Neural progenitor cell (in vitro differentiated cells): Measurements from ENCODE around the gene TBC1D14. TPM values are rescaled to one million over a fixed set of nuclear protein-coding genes. Genes with fewer than 3 reads are reported as not detected.
A peak's percentile ranks its signal among the peaks of the same experiment; 100 is the strongest.

Experiments
- DNase-seq: peaks from one replicate; pipeline ENCODE4 v3.0.0-alpha.2; 2016; ENCODE audit warnings: low spot score
- H2AFZ ChIP-seq: fragments of 200-600 bp; sonication (generic); replicated peaks from 2 replicates; pipeline ENCODE4 v1.6.1; 2016; ENCODE audit warnings: antibody characterized with exemption
- H3F3A ChIP-seq: fragments of 200-600 bp; sonication (generic); 2 replicates; pipeline ENCODE4 v1.6.1; 2016; ENCODE audit warnings: antibody characterized with exemption, low read depth
- H3K27ac ChIP-seq: fragments of 200-600 bp; sonication (generic); 2 replicates; pipeline ENCODE4 v1.5.1; 2016; ENCODE audit warnings: mild to moderate bottlenecking
- H3K27me3 ChIP-seq: fragments of 200-600 bp; sonication (generic); 2 replicates; pipeline ENCODE4 v1.6.1; 2016; ENCODE audit warnings: mild to moderate bottlenecking, moderate library complexity
- H3K36me3 ChIP-seq: fragments of 200-600 bp; sonication (generic); 2 replicates; pipeline ENCODE4 v1.5.1; 2016
- H3K4me1 ChIP-seq: fragments of 200-600 bp; sonication (generic); 2 replicates; pipeline ENCODE4 v1.6.1; 2016; ENCODE audit warnings: mixed run types
- H3K4me2 ChIP-seq: fragments of 200-600 bp; sonication (generic); 2 replicates; pipeline ENCODE4 v1.6.1; 2016
- H3K4me3 ChIP-seq: fragments of 200-600 bp; sonication (generic); 2 replicates; pipeline ENCODE4 v1.5.1; 2016
- H3K79me2 ChIP-seq: fragments of 200-600 bp; sonication (generic); 2 replicates; pipeline ENCODE4 v1.6.1; 2016; ENCODE audit warnings: low read depth
- H3K9ac ChIP-seq: fragments of 200-600 bp; sonication (generic); 2 replicates; pipeline ENCODE4 v1.6.1; 2016
- H3K9me3 ChIP-seq: fragments of 200-600 bp; sonication (generic); 2 replicates; pipeline ENCODE4 v1.5.1; 2016; ENCODE audit warnings: low read depth
- H4K20me1 ChIP-seq: fragments of 200-600 bp; sonication (generic); 2 replicates; pipeline ENCODE4 v1.6.1; 2016; ENCODE audit warnings: low read depth
- H3K27ac Mint-ChIP-seq: 3 replicates; pipeline ENCODE4 v1.8.0; 2021; ENCODE audit warnings: mixed read lengths
- H3K27me3 Mint-ChIP-seq: 2 replicates; pipeline ENCODE4 v1.8.0; 2022; ENCODE audit warnings: low read depth, mild to moderate bottlenecking, inconsistent platforms, moderate library complexity, mixed read lengths; ENCODE audit not compliant: insufficient read depth
- H3K36me3 Mint-ChIP-seq: 3 replicates; pipeline ENCODE4 v1.8.0; 2021; ENCODE audit warnings: mixed read lengths
- H3K4me1 Mint-ChIP-seq: 3 replicates; pipeline ENCODE4 v1.8.0; 2021; ENCODE audit warnings: mixed read lengths
- H3K4me3 Mint-ChIP-seq: 3 replicates; pipeline ENCODE4 v1.8.0; 2021; ENCODE audit warnings: mild to moderate bottlenecking, moderate library complexity, mixed read lengths
- H3K9me3 Mint-ChIP-seq: 3 replicates; pipeline ENCODE4 v1.8.0; 2020; ENCODE audit warnings: mixed read lengths
- EZH2 ChIP-seq: fragments of 200-600 bp; sonication (generic); IDR thresholded peaks from 2 replicates; pipeline ENCODE4 v1.6.1; 2017; ENCODE audit warnings: antibody characterized with exemption, mild to moderate bottlenecking, moderate library complexity
- EZH2phosphoT487 ChIP-seq: fragments of 200-600 bp; sonication (generic); IDR thresholded peaks from 2 replicates; pipeline ENCODE4 v1.6.1; 2017; ENCODE audit warnings: antibody characterized with exemption
- total RNA-seq: library from RNA; depleted of rRNA; stranded (reverse); fragments of >200 nt; gene quantifications from 2 replicates; pipeline ENCODE4 v1.2.3, GENCODE V29; 2015; ENCODE audit warnings: low replicate concordance
- TF ChIP-seq, protein P1 (sequence below): fragments of 200-600 bp; sonication (generic); IDR thresholded peaks from 2 replicates; pipeline ENCODE4 v1.5.1; 2017; ENCODE audit warnings: antibody characterized with exemption, mild to moderate bottlenecking

TBC1D14 gene
- total RNA-seq, 1 donor from 2014 or later = 47.9 TPM

DNA sequence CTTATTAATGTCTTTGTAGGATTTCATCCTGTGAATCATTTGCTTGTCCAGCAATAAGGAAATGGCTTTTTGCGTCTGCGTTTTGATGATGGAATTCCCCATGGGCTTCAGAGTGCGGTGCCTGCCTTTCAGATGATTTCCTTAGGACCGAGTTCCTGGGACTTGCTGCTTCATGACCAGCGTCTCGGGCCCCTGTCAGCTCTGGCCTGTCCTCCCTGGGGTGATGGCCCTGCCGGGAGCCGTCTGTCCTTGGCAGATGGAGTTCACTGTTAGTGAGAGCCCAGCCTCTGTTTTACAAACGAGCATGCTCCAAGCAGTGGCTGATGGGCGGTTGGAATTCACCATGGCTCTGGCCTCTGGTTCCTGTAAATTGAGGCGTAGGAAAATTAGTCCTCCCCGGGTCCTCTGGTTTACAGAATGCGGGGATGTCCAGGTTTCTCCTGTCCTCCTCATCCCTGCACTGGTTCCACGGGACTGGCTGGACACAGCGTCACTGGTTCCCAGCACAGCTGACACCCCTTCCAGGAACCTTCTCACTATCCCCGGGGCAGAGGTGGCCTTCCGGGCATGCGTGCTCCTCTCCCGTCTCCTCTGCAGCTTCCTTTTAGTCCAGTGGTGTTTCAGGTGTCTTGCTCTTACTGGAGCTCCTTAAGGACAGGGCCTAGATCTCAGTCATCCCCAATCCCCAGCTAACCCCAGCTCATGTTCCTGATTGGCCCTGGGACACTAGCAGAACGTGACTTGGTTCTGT is 34.9 kb downstream of the TBC1D14 start:
- Mint-ChIP-seq H3K4me1 (peaks cover 57% of the 10 kb centered on the region), H3K27ac (peak overlapping the region; percentile 90), H3K27me3 (no peaks in the 10 kb centered on the region), H3K9me3 (peaks cover 5% of the 10 kb centered on the region), H3K36me3 (peaks cover 7% of the 10 kb centered on the region), H3K4me3 (no peak overlapping the region)
- TF ChIP-seq EZH2phosphoT487 = no peak
- TF ChIP-seq, protein P1, sequence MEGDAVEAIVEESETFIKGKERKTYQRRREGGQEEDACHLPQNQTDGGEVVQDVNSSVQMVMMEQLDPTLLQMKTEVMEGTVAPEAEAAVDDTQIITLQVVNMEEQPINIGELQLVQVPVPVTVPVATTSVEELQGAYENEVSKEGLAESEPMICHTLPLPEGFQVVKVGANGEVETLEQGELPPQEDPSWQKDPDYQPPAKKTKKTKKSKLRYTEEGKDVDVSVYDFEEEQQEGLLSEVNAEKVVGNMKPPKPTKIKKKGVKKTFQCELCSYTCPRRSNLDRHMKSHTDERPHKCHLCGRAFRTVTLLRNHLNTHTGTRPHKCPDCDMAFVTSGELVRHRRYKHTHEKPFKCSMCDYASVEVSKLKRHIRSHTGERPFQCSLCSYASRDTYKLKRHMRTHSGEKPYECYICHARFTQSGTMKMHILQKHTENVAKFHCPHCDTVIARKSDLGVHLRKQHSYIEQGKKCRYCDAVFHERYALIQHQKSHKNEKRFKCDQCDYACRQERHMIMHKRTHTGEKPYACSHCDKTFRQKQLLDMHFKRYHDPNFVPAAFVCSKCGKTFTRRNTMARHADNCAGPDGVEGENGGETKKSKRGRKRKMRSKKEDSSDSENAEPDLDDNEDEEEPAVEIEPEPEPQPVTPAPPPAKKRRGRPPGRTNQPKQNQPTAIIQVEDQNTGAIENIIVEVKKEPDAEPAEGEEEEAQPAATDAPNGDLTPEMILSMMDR = no peak
- no peak for TF ChIP-seq EZH2
- H3K79me2 ChIP-seq = peaks cover 49% of the 10 kb centered on the region
- peaks cover 11% of the 10 kb centered on the region for H3F3A ChIP-seq
- no peak overlapping the region for H3K9ac ChIP-seq
- DNase-seq = no peak
- no peak overlapping the region for H2AFZ ChIP-seq
- peaks cover 43% of the 10 kb centered on the region for H3K4me1 ChIP-seq
- peaks cover 64% of the 10 kb centered on the region for H4K20me1 ChIP-seq
- no peak overlapping the region for H3K4me3 ChIP-seq
- H3K27ac ChIP-seq = peak overlapping the region; percentile 46
- no peaks in the 10 kb centered on the region for H3K36me3 ChIP-seq
- H3K27me3 ChIP-seq = no peaks in the 10 kb centered on the region
- no peaks in the 10 kb centered on the region for H3K9me3 ChIP-seq
- H3K4me2 ChIP-seq = peak overlapping the region; percentile 29

DNA sequence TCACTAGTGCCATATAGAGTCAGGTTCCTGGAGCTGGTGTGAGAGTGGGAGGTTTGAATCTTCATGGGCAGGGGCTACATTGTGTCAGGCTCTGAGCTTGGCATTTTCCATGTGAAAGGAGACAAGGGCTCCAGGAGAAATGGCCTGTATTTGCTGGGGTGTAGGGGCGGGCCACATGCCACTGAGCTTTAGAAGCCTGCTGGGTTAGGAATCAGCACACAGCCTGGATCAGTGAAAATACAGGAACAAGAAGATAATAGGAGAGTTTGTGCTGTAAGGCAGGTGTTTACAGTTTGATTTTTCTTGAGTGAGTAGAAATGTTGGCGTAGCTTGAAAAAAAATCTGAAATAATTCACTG is 35.4 kb downstream of the TBC1D14 start:
- peak; percentile 43 for DNase-seq
- H3K36me3 Mint-ChIP-seq = peaks cover 8% of the 10 kb centered on the region
- Histone ChIP-seq H3K27me3 (no peaks in the 10 kb centered on the region), H3K27ac (peak overlapping the region; percentile 46), H2AFZ (no peak overlapping the region), H3K36me3 (no peaks in the 10 kb centered on the region), H4K20me1 (peaks cover 58% of the 10 kb centered on the region), H3K79me2 (peaks cover 54% of the 10 kb centered on the region), H3K9me3 (no peaks in the 10 kb centered on the region), H3F3A (peaks cover 11% of the 10 kb centered on the region), H3K4me3 (no peak overlapping the region), H3K4me1 (peaks cover 39% of the 10 kb centered on the region), H3K9ac (no peak overlapping the region), H3K4me2 (peak overlapping the region; percentile 29)
- no peak overlapping the region for H3K4me3 Mint-ChIP-seq
- H3K4me1 Mint-ChIP-seq = peaks cover 56% of the 10 kb centered on the region
- TF ChIP-seq, protein P1 = no peak
- TF ChIP-seq EZH2 (no peak), EZH2phosphoT487 (no peak)
- no peaks in the 10 kb centered on the region for H3K27me3 Mint-ChIP-seq
- H3K27ac Mint-ChIP-seq = peak overlapping the region; percentile 90
- peaks cover 7% of the 10 kb centered on the region for H3K9me3 Mint-ChIP-seq

DNA sequence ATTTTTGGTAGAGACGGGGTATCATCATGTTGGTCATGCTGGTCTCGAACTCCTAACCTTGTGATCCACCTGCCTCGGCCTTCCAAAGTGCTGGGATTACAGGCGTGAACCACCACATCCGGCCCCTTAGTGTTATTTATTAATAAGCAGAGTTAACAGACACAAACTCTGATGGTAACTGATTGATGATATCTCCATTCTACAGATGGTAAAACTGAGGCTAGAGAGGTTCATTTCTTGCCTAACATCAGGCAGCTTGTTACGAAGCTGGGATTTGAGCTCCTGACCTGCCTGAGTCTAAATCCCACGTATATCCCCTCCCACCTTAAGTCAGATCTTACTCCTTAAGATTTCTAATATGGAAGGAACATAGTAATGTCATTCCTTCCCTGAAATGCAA is 36.9 kb downstream of the TBC1D14 start:
- no peaks in the 10 kb centered on the region for H3K27me3 Mint-ChIP-seq
- Histone ChIP-seq H3K9me3 (no peaks in the 10 kb centered on the region), H4K20me1 (peaks cover 46% of the 10 kb centered on the region), H2AFZ (no peak overlapping the region), H3K36me3 (no peaks in the 10 kb centered on the region), H3K4me1 (peaks cover 31% of the 10 kb centered on the region), H3K79me2 (peaks cover 59% of the 10 kb centered on the region), H3K27ac (no peak overlapping the region), H3K9ac (no peak overlapping the region), H3K4me2 (no peak overlapping the region), H3K27me3 (no peaks in the 10 kb centered on the region), H3K4me3 (no peak overlapping the region), H3F3A (peaks cover 11% of the 10 kb centered on the region)
- peaks cover 45% of the 10 kb centered on the region for H3K4me1 Mint-ChIP-seq
- DNase-seq = no peak
- peaks cover 11% of the 10 kb centered on the region for H3K9me3 Mint-ChIP-seq
- peaks cover 10% of the 10 kb centered on the region for H3K36me3 Mint-ChIP-seq
- no peak overlapping the region for H3K27ac Mint-ChIP-seq
- H3K4me3 Mint-ChIP-seq = no peak overlapping the region
- TF ChIP-seq EZH2 = no peak
- TF ChIP-seq, protein P1 = no peak
- no peak for TF ChIP-seq EZH2phosphoT487
